Activated naive CD8-positive, alpha-beta T cell treated with anti-CD3 and anti-CD28 coated beads, Interleukin-2, amount 10 ng/mL, durations not matched to agents 7 days and 5 days (primary cell): ENCODE data around the gene RASD2. TPM values are rescaled to one million over a fixed set of nuclear protein-coding genes. Genes with fewer than 3 reads are reported as not detected.

Source experiments
- ATAC-seq: fragments of 150-1000 bp; cut with Tn5 transposase; one replicate; pipeline ENCODE4 v1.10.0; 2021; ENCODE audit warnings: low read depth, moderate library complexity
- POLR2A ChIA-PET: fragments of 350-600 bp; sonication (Branson Sonifier 250); formaldehyde crosslinking; loops from one replicate; lab custom pipeline; 2021; ENCODE audit warnings: antibody characterized with exemption; lab: Charles Lee
- DNase-seq: peaks from one replicate; pipeline ENCODE4 v3.0.0; 2021
- H3K27ac Mint-ChIP-seq: one replicate; pipeline ENCODE4 v1.8.0; 2022; ENCODE audit warnings: mild to moderate bottlenecking, mixed read lengths
- H3K27me3 Mint-ChIP-seq: one replicate; pipeline ENCODE4 v1.8.0; 2022; ENCODE audit warnings: mild to moderate bottlenecking, moderate library complexity, mixed read lengths
- H3K36me3 Mint-ChIP-seq: one replicate; pipeline ENCODE4 v1.8.0; 2021; ENCODE audit warnings: mild to moderate bottlenecking, mixed read lengths
- H3K4me1 Mint-ChIP-seq: one replicate; pipeline ENCODE4 v1.8.0; 2021; ENCODE audit warnings: mixed read lengths
- H3K4me3 Mint-ChIP-seq: one replicate; pipeline ENCODE4 v1.8.0; 2022; ENCODE audit warnings: mild to moderate bottlenecking, moderate library complexity, mixed read lengths
- H3K9me3 Mint-ChIP-seq: one replicate; pipeline ENCODE4 v1.8.0; 2021; ENCODE audit warnings: mixed read lengths
- total RNA-seq, 2 experiments: library from RNA; stranded (reverse); gene quantifications; one replicate each; pipeline ENCODE4 v1.2.3, GENCODE V29; 2021

RASD2 gene
- total RNA-seq, 2 experiments from 2014 or later, result not detected

GRCh38 chr22:35539910-35540594, 579 bp upstream of the RASD2 start:
- Mint-ChIP-seq H3K27ac (no peak overlapping the region), H3K9me3 (no peaks in the 10 kb centered on the region), H3K4me3 (peak overlapping the region; percentile 64), H3K36me3 (no peaks in the 10 kb centered on the region), H3K27me3 (peaks cover 32% of the 10 kb centered on the region), H3K4me1 (peaks cover 7% of the 10 kb centered on the region)
- ATAC-seq (peak; percentile 85), DNase-seq (peak; percentile 86)
- POLR2A ChIA-PET, result no interaction called here

GRCh38 chr22:35541254-35541748, 670 bp downstream of the RASD2 start:
- POLR2A ChIA-PET, result no interaction called here
- Mint-ChIP-seq H3K4me1 (peaks cover 7% of the 10 kb centered on the region), H3K36me3 (no peaks in the 10 kb centered on the region), H3K9me3 (no peaks in the 10 kb centered on the region), H3K4me3 (no peak overlapping the region), H3K27ac (no peak overlapping the region), H3K27me3 (peaks cover 32% of the 10 kb centered on the region)
- no peak for ATAC-seq
- no peak for DNase-seq

- DNase-seq (no peak), ATAC-seq (no peak)
- H3K27ac Mint-ChIP-seq, result no peak overlapping the region
Observed at GRCh38 chr22:35542157-35542938, 1.7 kb downstream of the RASD2 start.

GRCh38 chr22:35542939-35543516, 2.4 kb downstream of the RASD2 start:
- no peaks in the 10 kb centered on the region for H3K9me3 Mint-ChIP-seq
- ATAC-seq, result no peak
- no peak for DNase-seq
- H3K4me3 Mint-ChIP-seq, result no peak overlapping the region
- POLR2A ChIA-PET, result no interaction called here
- peaks cover 4% of the 10 kb centered on the region for H3K4me1 Mint-ChIP-seq
- no peak overlapping the region for H3K27ac Mint-ChIP-seq
- H3K27me3 Mint-ChIP-seq, result peaks cover 32% of the 10 kb centered on the region
- H3K36me3 Mint-ChIP-seq, result no peaks in the 10 kb centered on the region

More at GRCh38 chr22:35542157-35542938, 1.7 kb downstream of the RASD2 start:
- Mint-ChIP-seq H3K4me3 (no peak overlapping the region), H3K4me1 (peaks cover 5% of the 10 kb centered on the region), H3K9me3 (no peaks in the 10 kb centered on the region), H3K36me3 (no peaks in the 10 kb centered on the region), H3K27me3 (peaks cover 32% of the 10 kb centered on the region)
- POLR2A ChIA-PET, result no interaction called here

GRCh38 chr22:35543702-35544101, 3.1 kb downstream of the RASD2 start:
- POLR2A ChIA-PET, result no interaction called here
- peaks cover 31% of the 10 kb centered on the region for H3K27me3 Mint-ChIP-seq
- H3K36me3 Mint-ChIP-seq, result no peaks in the 10 kb centered on the region
- no peak overlapping the region for H3K4me3 Mint-ChIP-seq
- no peak overlapping the region for H3K27ac Mint-ChIP-seq
- H3K4me1 Mint-ChIP-seq, result peaks cover 4% of the 10 kb centered on the region
- no peak for DNase-seq
- H3K9me3 Mint-ChIP-seq, result no peaks in the 10 kb centered on the region
- no peak for ATAC-seq

GRCh38 chr22:35544189-35544588, 3.6 kb downstream of the RASD2 start:
- H3K27me3 Mint-ChIP-seq, result peaks cover 35% of the 10 kb centered on the region
- no peak for DNase-seq
- ATAC-seq, result no peak
- POLR2A ChIA-PET, result no interaction called here
- no peak overlapping the region for H3K27ac Mint-ChIP-seq
- no peak overlapping the region for H3K4me3 Mint-ChIP-seq
- no peaks in the 10 kb centered on the region for H3K9me3 Mint-ChIP-seq
- peaks cover 4% of the 10 kb centered on the region for H3K4me1 Mint-ChIP-seq
- no peaks in the 10 kb centered on the region for H3K36me3 Mint-ChIP-seq

- H3K27ac Mint-ChIP-seq, result no peak overlapping the region
- no peak for DNase-seq
- peaks cover 4% of the 10 kb centered on the region for H3K4me1 Mint-ChIP-seq
- no peak for ATAC-seq
- H3K9me3 Mint-ChIP-seq, result no peaks in the 10 kb centered on the region
- no peaks in the 10 kb centered on the region for H3K36me3 Mint-ChIP-seq
- POLR2A ChIA-PET, result no interaction called here
- H3K4me3 Mint-ChIP-seq, result no peak overlapping the region
- peaks cover 32% of the 10 kb centered on the region for H3K27me3 Mint-ChIP-seq
Observed at GRCh38 chr22:35544827-35545226, 4.2 kb downstream of the RASD2 start.

- no peak overlapping the region for H3K4me3 Mint-ChIP-seq
- H3K27me3 Mint-ChIP-seq, result peaks cover 26% of the 10 kb centered on the region
- POLR2A ChIA-PET, result no interaction called here
- DNase-seq (no peak), ATAC-seq (no peak)
- no peaks in the 10 kb centered on the region for H3K36me3 Mint-ChIP-seq
- H3K27ac Mint-ChIP-seq, result no peak overlapping the region
- peaks cover 2% of the 10 kb centered on the region for H3K4me1 Mint-ChIP-seq
- H3K9me3 Mint-ChIP-seq, result no peaks in the 10 kb centered on the region
Observed at GRCh38 chr22:35546886-35547285, 6.3 kb downstream of the RASD2 start.

- H3K27me3 Mint-ChIP-seq, result peaks cover 17% of the 10 kb centered on the region
- no peak overlapping the region for H3K4me3 Mint-ChIP-seq
- no peaks in the 10 kb centered on the region for H3K36me3 Mint-ChIP-seq
- POLR2A ChIA-PET, result no interaction called here
- H3K9me3 Mint-ChIP-seq, result no peaks in the 10 kb centered on the region
- H3K27ac Mint-ChIP-seq, result no peak overlapping the region
- DNase-seq, result no peak
- ATAC-seq, result no peak
- H3K4me1 Mint-ChIP-seq, result peaks cover 11% of the 10 kb centered on the region
Observed at GRCh38 chr22:35547987-35548721, 7.5 kb downstream of the RASD2 start.

- H3K27ac Mint-ChIP-seq, result no peak overlapping the region
Observed at GRCh38 chr22:35548722-35549112, 8.1 kb downstream of the RASD2 start.

GRCh38 chr22:35549328-35549727, 8.7 kb downstream of the RASD2 start:
- POLR2A ChIA-PET, result no interaction called here
- Mint-ChIP-seq H3K36me3 (no peaks in the 10 kb centered on the region), H3K9me3 (no peaks in the 10 kb centered on the region), H3K27me3 (peaks cover 11% of the 10 kb centered on the region), H3K27ac (no peak overlapping the region), H3K4me3 (no peak overlapping the region), H3K4me1 (peaks cover 11% of the 10 kb centered on the region)
- no peak for DNase-seq
- ATAC-seq, result no peak

More at GRCh38 chr22:35548722-35549112, 8.1 kb downstream of the RASD2 start:
- H3K9me3 Mint-ChIP-seq, result no peaks in the 10 kb centered on the region
- no peak overlapping the region for H3K4me3 Mint-ChIP-seq
- H3K4me1 Mint-ChIP-seq, result peaks cover 12% of the 10 kb centered on the region
- no peaks in the 10 kb centered on the region for H3K36me3 Mint-ChIP-seq
- no peak for DNase-seq
- POLR2A ChIA-PET, result no interaction called here
- H3K27me3 Mint-ChIP-seq, result peaks cover 13% of the 10 kb centered on the region
- ATAC-seq, result no peak

GRCh38 chr22:35551549-35552177, 11.0 kb downstream of the RASD2 start:
- Mint-ChIP-seq H3K27me3 (peaks cover 6% of the 10 kb centered on the region), H3K36me3 (no peaks in the 10 kb centered on the region), H3K9me3 (no peaks in the 10 kb centered on the region), H3K4me3 (no peak overlapping the region), H3K4me1 (peaks cover 12% of the 10 kb centered on the region), H3K27ac (no peak overlapping the region)
- no peak for ATAC-seq
- POLR2A ChIA-PET, result no interaction called here
- DNase-seq, result no peak
